SW 1271 (cell line): ENCODE results near the gene DRC3.
A peak's percentile ranks its signal among the peaks of the same experiment; 100 is the strongest.
"Not testable (repeated sequence)": the region's sequence is repeated elsewhere in the genome, so short reads cannot be mapped to it uniquely, and the experiment has no call there.

Experiments
- DNase-seq, 2 experiments: peaks; one replicate each; lab custom pipeline; 2025; lab: John Stamatoyannopoulos, UW

The DRC3 gene

DNA sequence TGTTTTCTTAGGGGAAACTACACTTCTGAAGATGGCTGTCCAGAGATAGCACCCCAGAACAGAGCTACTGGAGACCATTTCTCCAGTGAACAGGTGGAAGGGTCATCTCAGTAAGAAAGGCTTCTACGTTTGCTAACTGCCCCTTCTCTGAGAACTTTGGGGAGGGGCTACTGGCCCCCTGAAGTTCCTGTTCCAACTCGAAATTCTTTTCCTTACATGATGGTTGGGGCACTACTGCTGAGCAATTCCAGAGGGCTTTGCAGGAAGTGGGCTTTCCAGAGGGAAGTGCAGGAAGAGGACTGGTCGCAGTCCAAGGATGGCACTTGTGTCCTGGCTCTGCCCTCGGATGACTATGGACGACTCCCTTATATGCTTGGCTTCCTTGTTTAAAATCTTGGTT is 31.6 kb upstream of the DRC3 start:
- no peak for DNase-seq

- no peak for DNase-seq
These were observed 29.8 kb upstream of the DRC3 start for GRCh38 chr17:17942846-17943245.

GRCh38 chr17:17943281-17943984 is 29.2 kb upstream of the DRC3 start:
- DNase-seq = no peak

GRCh38 chr17:17944242-17944641 is 28.4 kb upstream of the DRC3 start:
- no peak for DNase-seq

DNA sequence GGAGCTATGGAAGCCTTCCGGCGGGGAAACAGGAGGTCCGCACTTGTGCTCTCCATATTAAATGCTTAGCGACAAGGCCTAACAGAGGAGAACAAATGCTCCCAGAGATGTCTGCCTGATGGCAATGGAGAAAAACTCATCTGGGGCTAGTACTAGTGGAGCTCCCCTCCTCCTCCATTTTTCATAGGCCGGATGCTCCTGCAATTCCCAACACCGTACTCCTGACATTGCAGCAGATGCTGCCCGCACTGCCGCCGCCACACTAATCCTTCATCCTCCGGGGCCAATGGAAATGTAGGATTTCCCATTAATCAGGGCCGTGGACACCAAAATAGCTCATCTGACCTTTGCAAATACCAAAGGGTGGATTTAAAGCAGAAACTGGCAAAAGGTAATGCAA is 27.9 kb upstream of the DRC3 start:
- no peak for DNase-seq

DNA sequence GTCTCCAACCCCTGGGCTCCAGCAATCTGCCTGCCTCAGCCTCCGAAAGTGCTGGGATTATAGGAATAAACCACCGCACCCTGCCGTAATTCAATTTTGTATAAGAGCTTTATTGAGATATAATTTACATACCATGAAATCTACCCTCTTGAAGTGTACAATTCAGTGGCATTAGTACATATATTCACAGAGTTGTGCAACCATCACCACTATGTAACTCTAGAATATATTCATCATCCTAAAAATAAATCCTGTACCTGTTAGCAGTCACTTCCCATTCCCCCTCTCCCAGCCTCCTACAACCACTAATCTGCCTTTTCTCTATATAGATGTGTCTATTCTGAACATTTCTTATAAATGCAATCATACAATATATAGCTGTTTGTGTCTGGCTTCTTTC is 26.6 kb upstream of the DRC3 start:
- no peak for DNase-seq

GRCh38 chr17:17947309-17947708 is 25.4 kb upstream of the DRC3 start:
- DNase-seq = no peak

GRCh38 chr17:17947966-17948365 is 24.7 kb upstream of the DRC3 start:
- no peak for DNase-seq

GRCh38 chr17:17950347-17950746 is 22.3 kb upstream of the DRC3 start:
- DNase-seq = no peak

- no peak for DNase-seq
These were observed 21.9 kb upstream of the DRC3 start for GRCh38 chr17:17950806-17951205.

- no peak for DNase-seq
These were observed 21.1 kb upstream of the DRC3 start for GRCh38 chr17:17951524-17951923.

DNA sequence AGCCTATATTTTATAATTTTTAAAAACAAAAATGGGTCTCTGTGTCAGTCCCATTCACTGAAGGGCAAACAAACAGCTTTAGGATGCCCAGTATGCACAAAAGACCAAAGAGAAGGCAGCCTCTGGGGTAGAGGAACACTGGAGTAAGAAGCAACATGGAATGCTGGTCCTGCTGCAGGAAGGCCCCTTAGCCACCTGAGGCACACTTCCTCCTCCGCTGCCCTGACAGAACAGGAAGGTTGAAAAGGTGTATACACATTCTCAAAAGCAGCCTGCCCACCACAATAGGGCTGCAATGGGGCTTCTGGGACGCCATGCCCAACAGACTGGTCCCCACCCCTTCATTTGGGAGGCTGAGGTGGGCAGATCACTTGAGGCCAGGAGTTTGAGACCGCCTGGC is 20.0 kb upstream of the DRC3 start:
- DNase-seq = no peak

GRCh38 chr17:17954079-17954478 is 18.6 kb upstream of the DRC3 start:
- no peak for DNase-seq

GRCh38 chr17:17955790-17956341 is 16.8 kb upstream of the DRC3 start:
- DNase-seq = not testable (repeated sequence)

GRCh38 chr17:17957584-17957916 is 15.1 kb upstream of the DRC3 start:
- DNase-seq = no peak

DNA sequence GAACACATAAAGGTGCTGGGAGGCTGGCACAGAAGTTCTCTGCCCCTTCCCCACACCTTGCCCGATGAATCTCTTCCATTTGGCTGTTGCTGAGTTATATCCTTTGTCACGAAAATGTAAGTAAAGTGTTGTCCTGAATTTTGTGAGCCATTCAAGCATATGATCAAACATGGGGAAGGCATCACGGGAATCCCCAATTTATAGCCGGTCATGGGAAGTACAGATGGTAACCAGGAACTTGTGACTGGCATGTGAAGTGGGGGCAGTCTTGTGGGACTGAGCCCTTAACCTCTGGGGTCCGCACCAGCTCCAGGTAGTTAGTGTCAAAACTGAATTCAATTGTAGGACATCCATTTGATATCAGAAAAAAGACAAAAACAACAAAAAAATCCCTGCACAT is 13.7 kb upstream of the DRC3 start:
- DNase-seq = no peak

- DNase-seq = peak; percentile 26 to 47
These were observed 12.9 kb upstream of the DRC3 start for GRCh38 chr17:17959520-17960361.

GRCh38 chr17:17960500-17961030 is 12.1 kb upstream of the DRC3 start:
- no peak for DNase-seq

DNA sequence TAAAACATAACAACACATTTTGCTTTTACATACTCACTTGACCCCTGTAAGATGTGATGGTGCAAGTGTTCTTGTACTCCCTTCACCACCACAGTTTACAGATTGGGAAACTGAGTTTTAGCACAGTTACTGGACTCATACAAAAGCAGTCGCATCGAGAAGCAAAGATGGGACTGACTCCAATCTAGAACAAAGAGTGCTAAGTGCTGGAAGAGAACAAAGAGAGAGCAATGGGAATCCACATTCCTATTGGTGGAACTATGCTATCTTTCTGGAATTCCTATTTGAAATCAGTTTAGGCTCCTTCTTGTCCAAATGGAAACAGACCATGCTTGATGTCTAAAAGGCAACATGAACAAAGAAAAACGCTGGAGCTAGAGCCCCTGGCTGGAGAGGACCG is 9.6 kb upstream of the DRC3 start:
- no peak for DNase-seq

DNA sequence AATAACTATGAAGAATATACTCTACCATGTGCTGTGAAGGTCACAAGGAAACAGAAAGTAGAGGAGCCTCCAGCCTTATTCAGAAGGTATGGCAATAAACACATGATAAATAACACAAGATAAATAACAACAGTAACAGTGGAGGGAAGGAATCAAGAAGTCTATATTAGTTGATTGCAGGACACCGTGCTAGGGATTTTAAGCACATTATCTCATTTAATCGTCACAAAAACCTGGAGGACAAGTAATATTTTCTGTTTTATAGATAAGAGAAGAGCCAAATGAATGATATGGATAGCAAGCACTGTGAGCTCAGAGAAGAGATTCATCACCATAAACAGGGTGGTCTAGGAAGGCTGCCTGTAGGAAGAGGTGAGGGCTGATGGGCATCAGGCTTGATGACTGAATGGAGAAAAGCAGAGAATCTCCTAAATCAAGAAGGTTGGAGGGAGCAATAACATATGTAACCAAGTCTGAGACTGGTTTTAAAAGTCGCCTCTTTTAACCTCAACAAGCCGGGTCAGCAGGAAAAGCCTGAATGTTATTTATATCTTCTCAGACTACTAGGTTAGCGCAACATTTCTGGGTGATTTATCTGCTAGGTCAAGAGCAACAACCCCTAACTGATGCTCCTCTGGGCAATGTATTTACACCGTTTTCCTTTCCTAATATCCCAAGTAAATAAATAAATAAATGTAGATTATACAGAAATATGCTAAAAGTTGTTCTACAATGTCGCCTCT is 8.8 kb upstream of the DRC3 start:
- no peak for DNase-seq

DNA sequence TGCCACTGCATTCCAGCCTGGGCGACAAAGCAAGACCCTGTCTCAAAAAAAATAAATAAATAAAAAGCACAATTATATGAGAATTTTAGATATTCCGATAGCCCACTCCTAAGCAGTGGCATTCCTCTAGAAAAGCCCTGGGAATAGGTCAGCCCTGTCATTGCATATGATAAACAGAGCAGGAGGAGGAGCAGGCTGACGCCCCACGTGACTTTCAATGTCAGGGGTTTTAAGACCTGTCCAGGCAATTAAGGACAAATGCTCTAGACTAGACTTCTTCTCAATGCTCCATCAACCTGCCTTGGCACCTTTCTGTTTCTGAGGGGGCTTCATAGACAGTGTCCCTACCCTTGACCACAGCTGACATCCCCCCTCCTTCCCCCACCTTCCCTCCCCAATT is 8.0 kb upstream of the DRC3 start:
- no peak for DNase-seq

- DNase-seq = no peak
These were observed 7.4 kb upstream of the DRC3 start for GRCh38 chr17:17965152-17965721.
